Pancreas (tissue), 10 donors: Measurements from ENCODE around the gene SETD1A. TPM values are rescaled to one million over a fixed set of nuclear protein-coding genes. Genes with fewer than 3 reads are reported as not detected.
A peak's percentile ranks its signal among the peaks of the same experiment; 100 is the strongest.
"Not testable (repeated sequence)": the region's sequence is repeated elsewhere in the genome, so short reads cannot be mapped to it uniquely, and the experiment has no call there.

Experiments
- ATAC-seq, 4 donors: fragments of 200-7000 bp; cut with Tn5 transposase; one replicate each; pipeline versions ENCODE4 v1.8.0 to v1.9.1; 2020; ENCODE audit warnings: mild to moderate bottlenecking in 4 of 4, moderate library complexity in 4 of 4
- DNase-seq, 6 donors: peaks; one replicate each; pipeline ENCODE4 v3.0.0-alpha.2; 2020
- FAIRE-seq: peaks from 2 replicates; lab custom pipeline; 2012; peaks lifted over from hg19 to GRCh38; lab: Jason Lieb, UNC
- H3K27ac ChIP-seq, 4 donors: fragments of 200-600 bp; sonication (generic); 1 replicate in 3 of 4; 2 replicates in 1 of 4; pipeline versions ENCODE4 v1.5.0 to v1.8.0; 2020
- H3K27me3 ChIP-seq, 4 donors: fragments of 200-600 bp; one replicate each; pipeline ENCODE4 v1.8.0; 2021
- H3K36me3 ChIP-seq, 3 donors: fragments of 200-600 bp; sonication (generic) in 1 of 3; one replicate each; pipeline versions ENCODE4 v1.5.0 to v1.8.0; 2020 to 2021
- H3K4me1 ChIP-seq, 3 donors: fragments of 200-600 bp; one replicate each; pipeline ENCODE4 v1.8.0; 2021
- H3K4me3 ChIP-seq, 4 donors: fragments of 200-600 bp; sonication (generic) in 2 of 4; one replicate each; pipeline versions ENCODE4 v1.5.0 to v1.8.0; 2020 to 2021
- H3K9me3 ChIP-seq, 4 donors: fragments of 200-600 bp; one replicate each; pipeline ENCODE4 v1.8.0; 2021
- WGBS, 2 donors: extraction: QIAGEN DNeasy Blood & Tissue Kit; methylation state at CpG; one replicate each; pipeline ENCODE4 v1.1.7; 2013; 5-methylcytosine and 5-hydroxymethylcytosine counted together
- intact Hi-C, 3 donors: fragments of 100-400 bp; cut with DNase I; formaldehyde crosslinking; loops; one replicate each; pipeline versions ENCODE4 v1.11.1 to v1.14.2; 2022
- polyA plus RNA-seq, 2 donors: library from polyadenylated mRNA; stranded (reverse); fragments of 200-250 nt; gene quantifications; one replicate each; pipeline ENCODE4 v1.2.3, GENCODE V29; 2013
- total RNA-seq, 6 donors: library from RNA; stranded (reverse); fragmentation: NEBNext Ultra II Directional in 4 of 6; extraction: Animal tissue kit (Norgen Biotek cat#: 25700) in 4 of 6; gene quantifications; one replicate each; pipeline versions ENCODE4 v1.2.1 to v1.2.4, GENCODE V29; 2021 to 2023
- TF ChIP-seq, protein P1 (sequence below), 4 donors: fragments of 200-600 bp; sonication (generic) in 3 of 4; IDR thresholded peaks; one replicate each; pipeline versions ENCODE4 v1.5.0 to v1.8.0; 2021; ENCODE audit warnings: antibody characterized with exemption in 4 of 4
- donor health status: healthy with polysubstance abuse.
- donor health status: DM: no; HTN: no; CAD: no; lungs with moderate emphysema.
- donor health status: DM: no; HTN: no; CAD: no.
- donor health status: control.
- donor health status: control.
- donor health status: Bipolar disorder and iron deficiency.
- donor health status: DM: yes; HTN: yes; CAD: no.
- donor health status: DM: no; HTN: no; CAD: no.
- donor health status: DM: no; HTN: no; CAD: no.
- donor health status: DM: yes; HTN: yes; CAD: no.

Gene SETD1A
- total and polyA plus RNA-seq, 8 donors, result 6.5 to 17.9 (median 8.5) TPM

- Histone ChIP-seq H3K27ac (no peak overlapping the region), H3K27me3 (no peaks in the 10 kb centered on the region), H3K4me1 (peaks cover 0 to 8% (median 4%) of the 10 kb centered on the region in 3 donors), H3K4me3 (no peak overlapping the region), H3K9me3 (no peaks in the 10 kb centered on the region), H3K36me3 (no peaks in the 10 kb centered on the region)
- DNase-seq (no peak), ATAC-seq (no peak), FAIRE-seq (no peak)
- 54 to 57% methylated on average over 5 of the region's 5 CpGs for WGBS, 2 donors
- TF ChIP-seq, protein P1, sequence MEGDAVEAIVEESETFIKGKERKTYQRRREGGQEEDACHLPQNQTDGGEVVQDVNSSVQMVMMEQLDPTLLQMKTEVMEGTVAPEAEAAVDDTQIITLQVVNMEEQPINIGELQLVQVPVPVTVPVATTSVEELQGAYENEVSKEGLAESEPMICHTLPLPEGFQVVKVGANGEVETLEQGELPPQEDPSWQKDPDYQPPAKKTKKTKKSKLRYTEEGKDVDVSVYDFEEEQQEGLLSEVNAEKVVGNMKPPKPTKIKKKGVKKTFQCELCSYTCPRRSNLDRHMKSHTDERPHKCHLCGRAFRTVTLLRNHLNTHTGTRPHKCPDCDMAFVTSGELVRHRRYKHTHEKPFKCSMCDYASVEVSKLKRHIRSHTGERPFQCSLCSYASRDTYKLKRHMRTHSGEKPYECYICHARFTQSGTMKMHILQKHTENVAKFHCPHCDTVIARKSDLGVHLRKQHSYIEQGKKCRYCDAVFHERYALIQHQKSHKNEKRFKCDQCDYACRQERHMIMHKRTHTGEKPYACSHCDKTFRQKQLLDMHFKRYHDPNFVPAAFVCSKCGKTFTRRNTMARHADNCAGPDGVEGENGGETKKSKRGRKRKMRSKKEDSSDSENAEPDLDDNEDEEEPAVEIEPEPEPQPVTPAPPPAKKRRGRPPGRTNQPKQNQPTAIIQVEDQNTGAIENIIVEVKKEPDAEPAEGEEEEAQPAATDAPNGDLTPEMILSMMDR (IDR thresholded peaks at IDR 0.05), result no peak
- intact Hi-C loops, result no loop called here
Measured at GRCh38 chr16:30937692-30938091, 19.9 kb upstream of the SETD1A start.

DNA sequence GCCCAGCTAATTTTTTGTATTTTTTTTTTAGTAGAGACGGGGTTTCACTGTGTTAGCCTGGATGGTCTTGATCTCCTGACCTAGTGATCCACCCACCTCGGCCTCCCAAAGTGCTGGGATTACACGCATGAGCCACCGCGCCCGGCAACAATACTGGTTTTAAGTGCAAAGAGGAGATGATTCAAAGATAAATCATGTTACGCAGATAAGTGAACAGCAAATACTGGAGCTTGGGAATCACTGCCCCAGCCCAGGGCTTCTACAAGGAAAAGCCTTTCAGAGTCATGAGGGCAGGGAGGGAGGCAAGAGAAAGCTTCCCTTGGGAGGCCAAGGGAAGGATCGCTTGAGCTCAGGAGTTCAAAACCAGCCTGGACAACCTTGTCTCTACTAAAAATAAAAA is 18.0 kb upstream of the SETD1A start:
- H3K9me3 ChIP-seq, H3K27ac ChIP-seq, H3K4me3 ChIP-seq, intact Hi-C loops, FAIRE-seq, H3K27me3 ChIP-seq, DNase-seq, H3K4me1 ChIP-seq, H3K36me3 ChIP-seq, ATAC-seq: not testable (repeated sequence)
- 91 to 92% methylated on average over 8 of the region's 8 CpGs for WGBS, 2 donors

DNA sequence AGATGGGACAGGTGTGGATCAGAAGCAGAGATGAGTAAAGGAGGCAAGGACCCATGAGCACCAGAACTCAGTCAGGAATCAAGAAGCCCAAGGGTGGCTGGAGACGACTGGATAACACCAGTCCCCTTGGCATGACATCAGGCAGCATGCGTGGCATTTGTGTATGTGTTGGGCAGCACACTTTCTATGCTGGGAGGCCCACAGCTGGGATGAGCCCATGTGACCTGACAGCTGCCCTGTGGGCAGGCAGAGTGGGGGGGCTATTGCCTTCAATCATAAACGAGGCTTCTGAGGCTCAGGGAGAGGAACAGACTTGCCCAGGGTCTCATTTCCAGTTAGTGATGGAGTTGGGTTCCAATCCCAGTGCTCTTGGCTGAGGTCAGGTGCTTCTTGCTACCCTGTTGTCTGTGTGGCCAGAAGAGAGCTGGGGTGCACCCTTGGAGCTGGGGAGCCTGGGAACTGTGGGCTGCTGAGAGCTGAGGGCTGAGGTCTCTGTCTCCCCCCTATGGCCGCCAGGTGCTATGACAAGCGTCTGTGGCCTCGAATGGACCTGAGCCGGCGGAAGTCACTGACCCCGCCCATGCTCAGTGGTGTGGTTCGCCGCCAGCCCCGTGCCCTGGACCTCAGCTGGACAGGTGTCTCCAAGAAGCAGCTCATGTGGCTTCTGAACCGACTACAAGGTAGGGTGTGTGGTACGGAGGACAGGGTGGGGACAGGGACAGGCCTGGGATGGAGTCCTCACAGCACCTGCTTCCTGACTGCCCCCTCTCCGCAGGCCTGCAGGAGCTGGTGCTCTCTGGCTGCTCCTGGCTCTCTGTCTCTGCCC is 15.7 kb upstream of the SETD1A start:
- FAIRE-seq, result no peak
- H3K4me1 ChIP-seq, result peaks cover 0 to 8% (median 4%) of the 10 kb centered on the region in 3 donors
- no peaks in the 10 kb centered on the region for H3K9me3 ChIP-seq
- peak overlapping the region in 1 of 4 donors; percentile 13 for H3K27ac ChIP-seq
- TF ChIP-seq, protein P1 (IDR thresholded peaks at IDR 0.05), result peak; percentile 83 to 92 (median 84)
- intact Hi-C loops, result no loop called here
- peak; percentile 71 to 92 (median 85) for DNase-seq
- no peak overlapping the region for H3K4me3 ChIP-seq
- 15 to 19% methylated on average over 13 to 15 of the region's 15 CpGs for WGBS, 2 donors
- no peaks in the 10 kb centered on the region for H3K27me3 ChIP-seq
- ATAC-seq, result peak; percentile 94 to 98 (median 95)
- no peaks in the 10 kb centered on the region for H3K36me3 ChIP-seq

GRCh38 chr16:30942426-30942806 is 15.1 kb upstream of the SETD1A start:
- DNase-seq (no peak), FAIRE-seq (no peak), ATAC-seq (no peak)
- no peaks in the 10 kb centered on the region for H3K9me3 ChIP-seq
- no peaks in the 10 kb centered on the region for H3K27me3 ChIP-seq
- no peak overlapping the region for H3K4me3 ChIP-seq
- no peaks in the 10 kb centered on the region for H3K36me3 ChIP-seq
- TF ChIP-seq, protein P1 (IDR thresholded peaks at IDR 0.05), result no peak
- peaks cover 0 to 8% (median 4%) of the 10 kb centered on the region in 3 donors for H3K4me1 ChIP-seq
- WGBS, 2 donors, result 39 to 47% methylated on average over 4 of the region's 4 CpGs
- H3K27ac ChIP-seq, result no peak overlapping the region
- intact Hi-C loops, result no loop called here

GRCh38 chr16:30944352-30944751 is 13.2 kb upstream of the SETD1A start:
- intact Hi-C loops, result no loop called here
- TF ChIP-seq, protein P1 (IDR thresholded peaks at IDR 0.05), result no peak
- Histone ChIP-seq H3K4me1 (peaks cover 0 to 8% (median 4%) of the 10 kb centered on the region in 3 donors), H3K27ac (no peak overlapping the region), H3K4me3 (no peak overlapping the region), H3K27me3 (no peaks in the 10 kb centered on the region), H3K36me3 (no peaks in the 10 kb centered on the region), H3K9me3 (no peaks in the 10 kb centered on the region)
- FAIRE-seq (no peak), DNase-seq (no peak), ATAC-seq (no peak)
